22Rv1 (cell line): ENCODE data around the gene MYCBPAP.

Experiments
- ZFX ChIP-seq: fragments of 450-650 bp; IDR thresholded peaks from 2 replicates; pipeline ENCODE4 v1.6.1; 2017; ENCODE audit warnings: antibody characterized with exemption, borderline replicate concordance
- TF ChIP-seq, protein P1 (sequence below): fragments of 450-650 bp; IDR thresholded peaks from 2 replicates; pipeline ENCODE4 v1.5.1; 2017; ENCODE audit warnings: mild to moderate bottlenecking

- TF ChIP-seq, protein P1, sequence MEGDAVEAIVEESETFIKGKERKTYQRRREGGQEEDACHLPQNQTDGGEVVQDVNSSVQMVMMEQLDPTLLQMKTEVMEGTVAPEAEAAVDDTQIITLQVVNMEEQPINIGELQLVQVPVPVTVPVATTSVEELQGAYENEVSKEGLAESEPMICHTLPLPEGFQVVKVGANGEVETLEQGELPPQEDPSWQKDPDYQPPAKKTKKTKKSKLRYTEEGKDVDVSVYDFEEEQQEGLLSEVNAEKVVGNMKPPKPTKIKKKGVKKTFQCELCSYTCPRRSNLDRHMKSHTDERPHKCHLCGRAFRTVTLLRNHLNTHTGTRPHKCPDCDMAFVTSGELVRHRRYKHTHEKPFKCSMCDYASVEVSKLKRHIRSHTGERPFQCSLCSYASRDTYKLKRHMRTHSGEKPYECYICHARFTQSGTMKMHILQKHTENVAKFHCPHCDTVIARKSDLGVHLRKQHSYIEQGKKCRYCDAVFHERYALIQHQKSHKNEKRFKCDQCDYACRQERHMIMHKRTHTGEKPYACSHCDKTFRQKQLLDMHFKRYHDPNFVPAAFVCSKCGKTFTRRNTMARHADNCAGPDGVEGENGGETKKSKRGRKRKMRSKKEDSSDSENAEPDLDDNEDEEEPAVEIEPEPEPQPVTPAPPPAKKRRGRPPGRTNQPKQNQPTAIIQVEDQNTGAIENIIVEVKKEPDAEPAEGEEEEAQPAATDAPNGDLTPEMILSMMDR, result no peak
- TF ChIP-seq ZFX, result no peak
These were observed 49.4 kb downstream of the MYCBPAP start for GRCh38 chr17:50557630-50558029.
